ENCODE data around the gene SH3BP5. TPM values are rescaled to one million over a fixed set of nuclear protein-coding genes. Genes with fewer than 3 reads are reported as not detected.

SH3BP5 gene
- total RNA-seq, 1 experiment from 2014 or later, result 20.3 TPM

DNA sequence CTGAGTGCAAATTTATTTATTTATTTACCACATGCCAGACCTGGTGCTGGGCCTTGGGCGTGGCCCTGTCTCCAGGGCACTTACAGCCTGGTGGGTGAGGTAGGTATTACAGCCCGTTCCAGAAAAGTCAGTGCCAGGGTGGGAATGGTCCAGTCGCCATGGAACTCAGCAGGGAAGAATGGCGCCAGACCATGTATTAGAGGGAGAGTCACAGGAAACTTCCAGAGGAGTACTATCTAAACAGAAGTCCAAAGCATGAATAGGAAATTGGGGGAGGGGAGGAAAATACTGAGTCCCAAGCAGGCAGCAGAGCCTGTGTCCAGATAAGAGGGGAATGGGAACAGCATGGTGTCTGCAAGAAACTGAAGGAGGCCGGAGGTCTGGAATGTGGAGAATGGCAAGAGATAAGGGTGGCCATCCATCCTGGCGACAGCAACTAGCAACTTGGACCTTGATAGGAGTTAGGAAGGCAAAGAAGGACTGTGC is 27.0 kb downstream of the SH3BP5 start:
- POLR2A ChIA-PET (ENCODE audit: low non-redundant PET), result no interaction called here
- no peak for DNase-seq (ENCODE audit: low spot score)
- CTCF ChIA-PET, result no interaction called here
- Histone ChIP-seq H3K9me3 (ENCODE audit: low read depth, low read length, poor library complexity, severe bottlenecking) (no peaks in the 10 kb centered on the region), H3K27ac (ENCODE audit: low read depth, low read length, poor library complexity, severe bottlenecking) (no peak overlapping the region), H3K4me3 (ENCODE audit: low read depth, low read length, poor library complexity, severe bottlenecking) (no peak overlapping the region), H3K4me1 (ENCODE audit: insufficient read depth, low read length, poor library complexity, severe bottlenecking) (peaks cover 11% of the 10 kb centered on the region), H3K36me3 (ENCODE audit: insufficient read depth, low read length, poor library complexity, severe bottlenecking) (no peaks in the 10 kb centered on the region), H3K27me3 (replicated peaks; ENCODE audit: insufficient read depth, low read depth, low read length, poor library complexity) (no peaks in the 10 kb centered on the region)
- no TSS peak for BruUV-seq (replicated peaks)
- intact Hi-C loops (cut with micrococcal nuclease; ENCODE audit: unreplicated experiment), result no loop called here
- no peak for TF ChIP-seq EZH2 (IDR thresholded peaks at IDR 0.05; ENCODE audit: borderline replicate concordance, low read depth, low read length, poor library complexity, severe bottlenecking)
- TF ChIP-seq, protein P1, sequence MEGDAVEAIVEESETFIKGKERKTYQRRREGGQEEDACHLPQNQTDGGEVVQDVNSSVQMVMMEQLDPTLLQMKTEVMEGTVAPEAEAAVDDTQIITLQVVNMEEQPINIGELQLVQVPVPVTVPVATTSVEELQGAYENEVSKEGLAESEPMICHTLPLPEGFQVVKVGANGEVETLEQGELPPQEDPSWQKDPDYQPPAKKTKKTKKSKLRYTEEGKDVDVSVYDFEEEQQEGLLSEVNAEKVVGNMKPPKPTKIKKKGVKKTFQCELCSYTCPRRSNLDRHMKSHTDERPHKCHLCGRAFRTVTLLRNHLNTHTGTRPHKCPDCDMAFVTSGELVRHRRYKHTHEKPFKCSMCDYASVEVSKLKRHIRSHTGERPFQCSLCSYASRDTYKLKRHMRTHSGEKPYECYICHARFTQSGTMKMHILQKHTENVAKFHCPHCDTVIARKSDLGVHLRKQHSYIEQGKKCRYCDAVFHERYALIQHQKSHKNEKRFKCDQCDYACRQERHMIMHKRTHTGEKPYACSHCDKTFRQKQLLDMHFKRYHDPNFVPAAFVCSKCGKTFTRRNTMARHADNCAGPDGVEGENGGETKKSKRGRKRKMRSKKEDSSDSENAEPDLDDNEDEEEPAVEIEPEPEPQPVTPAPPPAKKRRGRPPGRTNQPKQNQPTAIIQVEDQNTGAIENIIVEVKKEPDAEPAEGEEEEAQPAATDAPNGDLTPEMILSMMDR (conservative IDR thresholded peaks at IDR 0.05; ENCODE audit: low read depth, low read length), result peak; percentile 27; the same call in 1 of the 2 replicates

DNA sequence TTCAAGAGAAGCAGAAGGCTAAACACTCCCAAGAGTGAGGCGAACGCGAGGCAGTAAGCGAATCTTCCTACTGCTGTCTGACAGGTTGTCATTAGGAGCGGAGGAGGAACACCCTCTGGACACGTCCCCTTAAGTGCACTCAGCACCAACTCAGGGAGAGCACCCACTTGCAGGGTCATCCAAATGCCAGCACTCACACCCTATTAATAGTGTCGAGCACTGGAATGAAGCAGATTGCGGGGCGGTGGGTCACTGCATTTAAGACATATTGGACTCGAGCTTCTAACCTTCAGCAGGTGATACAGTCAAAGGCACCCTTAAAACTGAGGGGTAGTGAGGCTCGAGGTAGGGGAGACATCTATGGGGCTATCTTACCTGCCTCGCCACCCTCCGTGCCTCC is 28.7 kb downstream of the SH3BP5 start:
- CTCF ChIA-PET, result no interaction called here
- Histone ChIP-seq H3K4me1 (ENCODE audit: insufficient read depth, low read length, poor library complexity, severe bottlenecking) (no peaks in the 10 kb centered on the region), H3K36me3 (ENCODE audit: insufficient read depth, low read length, poor library complexity, severe bottlenecking) (no peaks in the 10 kb centered on the region), H3K4me3 (ENCODE audit: low read depth, low read length, poor library complexity, severe bottlenecking) (no peak overlapping the region), H3K27me3 (replicated peaks; ENCODE audit: insufficient read depth, low read depth, low read length, poor library complexity) (no peaks in the 10 kb centered on the region), H3K27ac (ENCODE audit: low read depth, low read length, poor library complexity, severe bottlenecking) (no peak overlapping the region), H3K9me3 (ENCODE audit: low read depth, low read length, poor library complexity, severe bottlenecking) (no peaks in the 10 kb centered on the region)
- BruUV-seq (replicated peaks), result no TSS peak
- DNase-seq (ENCODE audit: low spot score), result no peak
- POLR2A ChIA-PET (ENCODE audit: low non-redundant PET), result no interaction called here
- no peak for TF ChIP-seq EZH2 (IDR thresholded peaks at IDR 0.05; ENCODE audit: borderline replicate concordance, low read depth, low read length, poor library complexity, severe bottlenecking)
- TF ChIP-seq, protein P1 (conservative IDR thresholded peaks at IDR 0.05; ENCODE audit: low read depth, low read length), result no peak
- intact Hi-C loops (cut with micrococcal nuclease; ENCODE audit: unreplicated experiment), result no loop called here

DNA sequence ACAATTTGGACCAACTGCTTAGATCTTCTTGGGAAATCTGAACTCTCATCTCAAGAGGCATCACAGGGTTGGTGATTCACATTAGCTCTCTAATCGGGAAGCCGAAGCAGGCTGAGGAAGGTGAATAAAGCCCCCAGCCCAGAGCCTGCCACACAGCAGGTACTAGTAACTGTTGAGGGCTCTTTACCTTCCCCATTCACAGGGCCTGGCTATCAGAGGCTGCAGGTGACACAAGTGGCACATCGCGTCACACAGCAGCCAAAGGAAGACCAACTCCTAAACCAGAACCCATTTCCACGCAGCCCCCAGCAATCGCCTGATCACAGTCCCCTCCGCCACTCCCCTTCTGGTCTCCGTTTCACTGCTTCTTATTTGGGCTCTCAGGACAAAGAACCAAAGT is 29.2 kb downstream of the SH3BP5 start:
- DNase-seq (ENCODE audit: low spot score), result no peak
- H3K36me3 ChIP-seq (ENCODE audit: insufficient read depth, low read length, poor library complexity, severe bottlenecking), result no peaks in the 10 kb centered on the region
- no peaks in the 10 kb centered on the region for H3K9me3 ChIP-seq (ENCODE audit: low read depth, low read length, poor library complexity, severe bottlenecking)
- intact Hi-C loops (cut with micrococcal nuclease; ENCODE audit: unreplicated experiment), result no loop called here
- TF ChIP-seq EZH2 (IDR thresholded peaks at IDR 0.05; ENCODE audit: borderline replicate concordance, low read depth, low read length, poor library complexity, severe bottlenecking), result no peak
- TF ChIP-seq, protein P1 (conservative IDR thresholded peaks at IDR 0.05; ENCODE audit: low read depth, low read length), result no peak
- H3K27ac ChIP-seq (ENCODE audit: low read depth, low read length, poor library complexity, severe bottlenecking), result no peak overlapping the region
- no TSS peak for BruUV-seq (replicated peaks)
- ChIA-PET POLR2A (ENCODE audit: low non-redundant PET) (no interaction called here), CTCF (no interaction called here)
- no peaks in the 10 kb centered on the region for H3K4me1 ChIP-seq (ENCODE audit: insufficient read depth, low read length, poor library complexity, severe bottlenecking)
- no peak overlapping the region for H3K4me3 ChIP-seq (ENCODE audit: low read depth, low read length, poor library complexity, severe bottlenecking)
- no peaks in the 10 kb centered on the region for H3K27me3 ChIP-seq (replicated peaks; ENCODE audit: insufficient read depth, low read depth, low read length, poor library complexity)
